HG02884 (cell line): ENCODE data around the gene XYLT1.

Source experiments
- ATAC-seq: cut with Tn5 transposase; IDR thresholded peaks from one replicate; pipeline ENCODE4 v1.9.1; 2021; ENCODE audit warnings: mild to moderate bottlenecking, moderate library complexity; ENCODE audit not compliant: unreplicated experiment

Gene XYLT1

GRCh38 chr16:17407321-17407720, 63.4 kb downstream of the XYLT1 start:
- ATAC-seq, result no peak

DNA sequence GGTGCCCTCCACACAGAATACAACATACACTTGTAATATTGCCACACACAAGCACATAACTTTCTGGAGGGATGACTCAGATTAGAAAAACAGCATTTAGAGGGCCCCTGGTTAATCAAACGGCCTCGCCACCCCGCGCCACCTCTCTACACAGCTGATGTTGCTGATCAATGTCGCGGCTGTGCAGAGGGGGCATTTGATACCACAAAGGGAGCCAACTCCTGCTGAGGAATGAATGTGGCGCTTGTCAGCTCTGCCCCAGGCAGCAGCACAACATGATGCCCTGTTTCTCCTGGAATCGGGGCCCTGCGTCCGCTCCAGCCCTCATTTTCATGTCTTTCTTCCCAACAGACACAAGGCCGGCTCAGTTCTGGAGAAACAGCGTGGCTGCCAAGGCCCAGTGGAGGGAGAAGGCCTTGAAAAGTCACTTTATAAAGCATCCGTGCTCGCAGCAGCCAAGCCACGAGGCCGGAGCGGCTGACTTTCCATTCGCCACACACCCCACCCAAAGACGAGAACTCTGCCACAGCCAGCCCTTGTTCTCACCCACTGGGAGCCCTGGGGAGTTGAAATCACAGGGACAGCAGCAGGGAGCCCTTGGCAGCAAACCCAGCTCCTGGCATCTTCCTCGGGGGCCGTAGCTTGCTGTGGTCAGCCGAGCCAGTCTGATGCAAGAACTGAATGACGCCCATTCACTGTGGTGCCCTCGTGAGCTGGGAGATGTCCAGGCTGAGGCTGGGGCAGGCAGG, 65.6 kb downstream of the XYLT1 start:
- no peak for ATAC-seq

- no peak for ATAC-seq
Measured at GRCh38 chr16:17403859-17404545, 66.8 kb downstream of the XYLT1 start.

DNA sequence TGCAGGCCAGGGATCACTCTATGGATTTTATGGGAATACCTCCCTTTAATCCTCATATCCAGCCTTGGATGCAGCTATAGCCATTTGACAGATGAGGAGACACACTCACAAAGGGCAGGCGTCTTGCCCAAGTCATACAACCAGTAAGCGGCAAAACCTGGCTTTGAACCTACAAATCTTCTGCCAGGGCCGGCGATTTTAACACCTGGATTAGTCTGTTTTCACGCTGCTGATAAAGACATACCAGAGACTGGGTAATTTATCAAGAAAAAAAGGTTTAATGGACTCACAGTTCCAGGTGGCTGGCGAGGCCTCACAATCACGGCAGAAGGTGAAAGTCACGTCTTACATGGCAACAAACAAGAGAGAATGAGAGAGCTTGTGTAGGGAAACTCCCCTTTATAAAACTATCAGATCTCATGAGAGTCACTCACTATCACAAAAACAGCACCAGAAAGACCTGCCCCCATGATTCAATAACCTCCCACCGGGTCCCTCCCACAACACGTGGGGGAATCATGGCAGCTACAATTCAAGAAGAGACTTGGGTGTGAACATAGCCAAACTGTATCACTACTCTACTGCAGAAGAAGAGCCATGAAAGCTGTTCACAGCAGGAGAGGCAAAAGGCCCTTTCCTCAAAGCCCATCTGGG, 67.5 kb downstream of the XYLT1 start:
- no peak for ATAC-seq

- no peak for ATAC-seq
Measured at GRCh38 chr16:17397499-17397891, 73.3 kb downstream of the XYLT1 start.

GRCh38 chr16:17396762-17397498, 73.8 kb downstream of the XYLT1 start:
- no peak for ATAC-seq

DNA sequence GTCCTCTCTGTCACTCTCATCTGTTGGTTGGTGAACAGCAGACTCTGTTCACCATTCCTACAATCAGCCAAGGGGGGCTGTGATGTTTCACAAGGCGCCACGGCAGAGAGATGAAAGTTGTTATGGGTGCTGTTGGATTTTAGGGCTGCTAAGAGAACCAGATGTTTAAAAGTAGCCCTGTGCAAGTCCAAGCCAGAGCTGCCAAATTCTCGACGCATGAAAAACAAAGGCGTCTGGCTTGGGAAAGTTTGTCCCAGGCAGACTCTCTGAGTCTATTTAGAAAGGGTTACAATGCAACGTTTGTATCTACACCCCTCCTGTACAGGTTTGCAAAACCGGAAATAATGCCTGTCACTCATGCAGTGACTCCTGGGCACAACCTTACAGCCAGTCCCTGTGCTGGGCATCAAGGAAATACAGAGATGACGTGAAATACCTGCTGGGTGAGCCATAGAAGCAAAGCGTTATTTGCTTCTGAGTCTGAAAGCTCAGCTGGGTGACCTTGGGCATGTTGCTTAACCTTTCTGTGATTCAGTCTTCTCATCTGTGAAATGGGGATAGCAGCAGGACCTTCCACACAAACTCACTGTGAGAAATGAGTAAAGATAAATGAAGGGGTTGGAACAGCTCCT, 74.8 kb downstream of the XYLT1 start:
- ATAC-seq, result no peak

DNA sequence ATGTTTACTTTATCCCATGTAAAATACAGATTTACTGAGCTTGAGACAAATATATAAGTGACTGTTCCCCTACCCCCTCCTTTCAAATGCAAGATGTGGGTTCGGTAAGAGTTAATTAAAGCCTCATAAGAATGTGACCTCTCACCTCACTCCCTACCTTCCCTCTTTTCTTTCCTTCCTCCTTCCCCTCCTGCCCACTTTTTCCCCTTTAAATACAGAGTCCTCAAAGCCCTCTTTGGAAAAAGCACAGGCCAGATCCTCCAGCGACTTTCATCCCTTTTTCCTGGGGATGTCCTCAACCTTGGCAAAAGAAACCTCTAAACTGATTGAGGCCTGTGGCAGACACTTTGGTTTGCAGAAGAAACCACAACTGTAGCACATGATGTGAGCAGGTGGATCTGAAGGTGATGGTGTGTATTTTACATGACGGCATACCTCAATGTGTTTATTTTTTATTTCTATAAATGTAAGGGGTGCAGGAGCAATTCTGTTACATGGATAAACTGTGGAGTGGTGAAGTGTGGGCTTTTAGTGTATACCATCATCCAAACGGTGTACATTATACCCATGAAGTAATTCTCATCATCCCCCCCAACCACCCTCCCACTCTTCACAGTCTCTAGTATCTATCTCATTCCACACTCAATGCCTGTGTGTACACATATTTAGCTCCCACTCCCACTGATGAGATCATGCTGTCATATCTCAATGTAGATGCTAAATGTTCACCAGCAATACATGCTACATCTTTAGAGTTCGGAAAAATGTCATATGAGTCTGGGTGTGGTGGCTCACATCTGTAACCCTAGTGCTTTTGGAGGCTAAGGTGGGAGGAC, 77.7 kb downstream of the XYLT1 start:
- no peak for ATAC-seq

GRCh38 chr16:17392127-17392856, 78.5 kb downstream of the XYLT1 start:
- no peak for ATAC-seq

GRCh38 chr16:17391715-17392114, 79.0 kb downstream of the XYLT1 start:
- ATAC-seq, result no peak

DNA sequence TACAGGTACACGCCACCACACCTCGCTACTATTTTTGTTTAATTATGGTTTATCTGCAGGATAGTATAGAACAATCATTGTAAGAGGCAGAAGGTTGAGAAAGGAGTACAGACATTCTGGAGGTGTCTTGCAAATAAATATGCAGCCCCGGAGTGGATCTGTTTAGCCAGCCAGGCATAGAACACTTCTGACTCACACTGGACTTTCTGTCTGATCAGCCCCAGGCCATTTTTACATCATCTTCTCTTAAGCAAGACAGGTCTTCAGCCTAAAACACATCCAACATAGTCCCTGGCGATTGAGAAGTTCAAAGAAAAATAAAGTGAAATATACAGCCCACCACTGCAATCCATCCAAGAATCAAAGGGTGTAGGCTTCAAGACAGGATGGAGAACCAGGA, 81.4 kb downstream of the XYLT1 start:
- no peak for ATAC-seq

DNA sequence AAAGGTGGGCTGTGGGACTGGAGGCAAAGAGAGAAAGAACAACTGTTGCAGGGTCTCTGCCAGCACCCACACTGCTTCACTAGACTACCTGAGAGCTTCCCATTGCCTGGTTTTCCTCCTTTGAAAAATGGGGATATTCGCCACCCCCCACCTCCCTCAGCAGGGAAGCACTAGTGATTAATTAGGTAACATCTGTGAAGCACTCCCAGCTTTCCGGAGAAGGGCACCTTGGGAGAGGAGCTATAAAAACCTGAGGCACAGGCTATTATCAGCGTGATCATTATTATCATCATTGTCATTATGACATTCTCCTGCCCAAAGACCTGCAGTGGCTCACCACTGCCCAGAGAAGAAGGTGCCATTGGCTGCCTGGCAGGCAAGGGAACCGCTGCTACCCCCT, 83.5 kb downstream of the XYLT1 start:
- no peak for ATAC-seq

DNA sequence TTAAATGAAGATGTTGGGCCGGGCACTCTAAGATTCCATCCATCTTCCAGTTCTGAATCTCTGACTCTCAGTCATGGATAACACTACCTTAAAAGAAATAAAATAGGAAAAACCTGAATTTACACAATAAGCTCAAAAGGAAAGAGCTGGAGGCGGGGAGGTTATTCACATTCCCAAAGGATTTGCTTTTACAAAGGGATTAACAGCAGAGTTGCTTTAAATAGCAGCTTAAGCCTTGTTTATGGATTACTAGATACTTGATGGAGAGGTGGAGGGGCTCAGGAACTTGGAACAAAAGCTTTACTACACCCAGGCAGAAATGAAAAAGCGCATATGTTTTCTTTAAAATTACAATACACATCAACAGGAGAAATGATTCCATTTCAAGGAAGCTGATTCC, 84.5 kb downstream of the XYLT1 start:
- no peak for ATAC-seq

DNA sequence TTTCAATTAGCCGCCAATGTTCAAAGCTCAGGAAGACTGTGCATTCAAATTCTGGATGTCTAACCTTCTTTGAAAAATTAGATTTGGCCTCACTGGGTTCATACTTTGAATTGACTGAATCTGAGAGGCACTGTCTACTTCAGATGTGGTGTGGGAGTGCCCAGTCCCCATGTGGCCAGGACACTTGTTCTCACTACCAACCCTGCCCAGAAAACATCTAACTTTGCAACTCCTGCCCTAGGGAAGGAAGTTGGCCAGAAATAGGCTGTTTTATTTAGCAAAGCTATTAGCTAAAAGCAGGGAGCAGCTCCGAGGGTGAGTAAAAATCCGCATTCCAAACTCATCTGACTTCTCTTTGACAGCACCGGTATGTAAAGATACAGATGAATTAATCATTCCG, 86.3 kb downstream of the XYLT1 start:
- no peak for ATAC-seq

DNA sequence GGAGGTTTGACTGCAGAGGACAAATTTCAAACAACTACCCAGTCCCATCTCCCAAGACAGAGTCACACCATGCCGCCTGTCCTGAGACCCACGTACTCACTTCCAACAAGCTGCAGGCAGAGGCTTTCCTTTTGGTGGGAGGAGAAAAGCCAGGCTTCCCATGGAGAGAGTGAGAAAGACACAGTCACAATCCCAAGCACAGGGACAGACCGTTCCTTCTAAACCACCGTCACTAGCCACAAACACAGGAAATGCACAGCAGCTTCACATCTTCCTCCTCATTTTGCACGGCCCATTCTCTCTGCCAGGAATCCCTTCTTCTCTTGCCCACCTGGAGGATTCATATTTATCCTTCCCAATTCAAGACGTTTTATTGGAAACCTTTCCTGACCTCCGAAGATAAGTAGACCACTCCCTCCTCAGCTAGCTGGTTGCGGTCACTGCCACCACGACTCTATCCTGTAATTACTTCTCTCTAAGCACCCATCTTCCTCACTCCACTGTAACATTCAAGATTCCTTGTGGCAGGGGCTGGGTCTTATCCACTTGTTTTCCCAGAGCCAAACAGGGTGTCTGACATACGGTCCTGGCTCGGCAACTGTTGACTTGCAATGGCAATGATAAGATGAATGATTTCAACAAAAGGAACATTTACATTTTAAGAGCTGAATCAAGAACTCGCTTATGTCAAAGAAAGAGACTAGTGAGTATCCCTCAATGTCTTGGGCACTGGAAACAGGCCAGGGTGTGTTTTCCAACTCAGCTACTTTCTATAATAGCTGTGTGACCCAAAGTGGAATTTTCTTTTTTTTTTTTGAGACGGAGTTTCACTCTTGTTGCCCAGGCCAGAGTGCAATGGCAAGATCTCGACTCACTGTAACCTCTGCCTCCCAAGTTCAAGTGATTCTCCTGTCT, 87.6 kb downstream of the XYLT1 start:
- no peak for ATAC-seq

DNA sequence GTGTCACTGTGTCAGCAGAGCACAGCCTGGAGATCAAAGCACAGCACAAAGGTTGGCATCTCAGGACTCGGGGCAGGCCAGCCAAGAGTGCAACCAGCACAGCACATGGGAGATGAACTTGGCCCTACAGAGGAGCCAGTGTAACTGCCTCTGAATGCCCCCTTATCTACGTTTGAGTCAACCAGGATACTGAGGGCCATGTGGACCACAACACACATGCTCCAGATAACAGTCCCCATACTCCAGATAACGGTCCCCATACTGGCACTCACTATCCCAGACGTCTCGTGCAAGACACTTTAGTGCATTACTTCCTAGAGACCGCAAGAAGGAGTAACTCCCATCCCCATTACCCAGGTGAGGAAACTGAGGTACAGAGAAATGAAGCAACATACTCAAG, 88.2 kb downstream of the XYLT1 start:
- ATAC-seq, result no peak

- no peak for ATAC-seq
Measured at GRCh38 chr16:17381784-17382183, 89.0 kb downstream of the XYLT1 start.

DNA sequence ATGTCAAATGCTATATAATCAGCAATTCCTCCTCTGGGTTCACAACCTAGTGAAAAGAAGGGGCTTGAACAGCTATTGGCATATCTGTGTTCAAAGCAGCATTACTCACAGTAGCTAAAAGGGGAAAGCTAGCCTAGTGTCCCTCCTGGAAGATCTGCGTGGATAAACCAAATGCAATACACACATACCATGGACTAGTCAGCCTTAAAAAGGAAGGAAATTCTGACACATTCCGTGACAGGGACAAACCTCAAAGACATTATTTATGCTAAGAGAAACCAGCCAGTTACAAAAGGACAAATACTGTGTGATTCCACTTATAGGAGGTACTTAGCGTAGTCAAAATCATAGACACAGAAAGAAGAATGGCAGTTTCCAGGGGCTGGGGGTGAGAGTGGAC, 90.1 kb downstream of the XYLT1 start:
- ATAC-seq, result no peak
